ENCODE measurements around the gene CTNNA1. TPM values are rescaled to one million over a fixed set of nuclear protein-coding genes. Genes with fewer than 3 reads are reported as not detected.

CTNNA1 gene
- polyA plus RNA-seq, 1 of the 3 experiments (the other 2 are of a cell fraction) = 130 TPM

- no peaks in the 10 kb centered on the region for H3K9me3 ChIP-seq
- H3K9ac ChIP-seq = no peak overlapping the region
- H3F3A ChIP-seq (replicated peaks; ENCODE audit: insufficient read depth) = no peaks in the 10 kb centered on the region
- ChIA-PET CTCF (no interaction called here), POLR2A (no interaction called here)
- H2AFZ ChIP-seq (ENCODE audit: low read depth) = no peak overlapping the region
- H3K36me3 ChIP-seq (replicated peaks in 1 of 2; ENCODE audit: control insufficient read depth in 1 of 2, insufficient read depth in 2 of 2, low read length in 1 of 2) = peaks cover 32 to 39% of the 10 kb centered on the region in 2 experiments
- no peak for TF ChIP-seq ZBTB33 (IDR thresholded peaks at IDR 0.05; ENCODE audit: borderline replicate concordance, low read depth)
- TF ChIP-seq CHD2 (IDR thresholded peaks at IDR 0.05; ENCODE audit: low read length, partially characterized antibody) = no peak
- TF ChIP-seq EP300 (IDR thresholded peaks at IDR 0.05; ENCODE audit: borderline replicate concordance in 1 of 2, low read depth in 1 of 2, low read length in 1 of 2) = no peak
- TF ChIP-seq TAF1 (IDR thresholded peaks at IDR 0.05; ENCODE audit: borderline replicate concordance, low read depth, low read length) = no peak
- no peak for TF ChIP-seq YY1 (IDR thresholded peaks at IDR 0.05; ENCODE audit: low read depth)
- TF ChIP-seq REST (IDR thresholded peaks at IDR 0.05; ENCODE audit: low read depth, low read length) = no peak
- no peak for TF ChIP-seq MEF2A (IDR thresholded peaks at IDR 0.05; ENCODE audit: borderline replicate concordance, low read depth)
- TF ChIP-seq NFIC (IDR thresholded peaks at IDR 0.05; ENCODE audit: borderline replicate concordance) = no peak
- no peak for TF ChIP-seq RAD21 (IDR thresholded peaks at IDR 0.05; ENCODE audit: low read length)
- TF ChIP-seq SMC3 (IDR thresholded peaks at IDR 0.05; ENCODE audit: low read depth, low read length) = no peak
- no peak for TF ChIP-seq POLR2AphosphoS5 (IDR thresholded peaks at IDR 0.05; ENCODE audit: low read depth, low read length)
- TF ChIP-seq FOSL2 (IDR thresholded peaks at IDR 0.05; ENCODE audit: borderline replicate concordance, low read depth) = no peak
- no peak for TF ChIP-seq USF1 (IDR thresholded peaks at IDR 0.05; ENCODE audit: borderline replicate concordance, low read depth)
- no peak for TF ChIP-seq RCOR1 (IDR thresholded peaks at IDR 0.05; ENCODE audit: low read length)
- TF ChIP-seq JUND (IDR thresholded peaks at IDR 0.05) = no peak
- TF ChIP-seq PBX3 (IDR thresholded peaks at IDR 0.05) = no peak
- TF ChIP-seq USF2 (IDR thresholded peaks at IDR 0.05; ENCODE audit: borderline replicate concordance, low read depth, low read length) = no peak
- no peak for TF ChIP-seq TEAD4 (IDR thresholded peaks at IDR 0.05; ENCODE audit: borderline replicate concordance, insufficient read depth)
- no peak overlapping the region for H3K27ac ChIP-seq (ENCODE audit: low read depth in 2 of 2, low read length in 1 of 2)
- no peak overlapping the region for H3K4me2 ChIP-seq
- 74% methylated on average over 2 of the region's 2 CpGs for WGBS (ENCODE audit: low lambda C conversion rate)
- no peak overlapping the region for H3K4me3 ChIP-seq (ENCODE audit: low read depth in 2 of 2, low read length in 1 of 2)
- no peaks in the 10 kb centered on the region for H3K27me3 ChIP-seq (ENCODE audit: insufficient read depth)
- H3K9me2 ChIP-seq = no peaks in the 10 kb centered on the region
- no peaks in the 10 kb centered on the region; a peak in 1 of 4 replicates for H3K4me1 ChIP-seq (ENCODE audit: control insufficient read depth in 1 of 2, insufficient read depth in 2 of 2, low read depth in 1 of 2, low read length in 1 of 2)
- no peaks in the 10 kb centered on the region for H3K79me2 ChIP-seq (ENCODE audit: insufficient read depth)
- no peak for DNase-seq
- no peaks in the 10 kb centered on the region for H4K20me1 ChIP-seq (ENCODE audit: insufficient read depth)
These were observed 183.7 kb downstream of the CTNNA1 start for GRCh38 chr5:138936968-138937345.

All from SK-N-SH (cell line).